Measurements from ENCODE around the gene ZNF292.

DNA sequence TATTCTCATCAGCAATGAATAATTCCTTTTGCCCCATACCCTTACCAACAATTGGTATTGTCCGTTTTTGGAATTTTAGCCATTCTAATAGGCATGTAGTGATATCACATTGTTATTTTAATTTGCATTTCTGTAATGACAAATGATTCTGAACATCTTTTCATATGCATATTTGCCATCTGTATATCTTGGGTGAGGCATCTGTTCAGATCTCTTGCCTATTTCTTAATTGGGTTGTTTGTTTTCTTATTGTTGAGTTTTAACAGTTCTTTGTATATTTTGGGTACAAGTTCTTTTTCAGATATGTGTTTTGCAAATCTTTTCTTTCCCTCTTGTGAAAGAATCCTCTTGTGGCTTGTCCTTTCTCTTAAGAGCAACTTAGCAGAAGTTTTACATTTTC lies 69.6 kb downstream of the ZNF292 start:
- TF ChIP-seq POLR2A (IDR thresholded peaks at IDR 0.05; ENCODE audit: low read length) (no peak), GATA1 (IDR thresholded peaks at IDR 0.05; ENCODE audit: low read depth, low read length) (no peak)

Measured in erythroblast (primary cell).